K562 (cell line): Measurements from ENCODE around the gene RACGAP1. TPM values are rescaled to one million over a fixed set of nuclear protein-coding genes. Genes with fewer than 3 reads are reported as not detected.

Source experiments
- ARID3B ChIP-seq: fragments of 250-450 bp; sonication (Bioruptor Pico); IDR thresholded peaks from 2 replicates; pipeline ENCODE4 v1.4.0; 2020; ENCODE audit warnings: borderline replicate concordance
- DPF2 ChIP-seq: fragments of 450-650 bp; IDR thresholded peaks from 2 replicates; pipeline ENCODE4 v1.6.1; 2016
- E2F8 ChIP-seq: fragments of 450-650 bp; IDR thresholded peaks from 2 replicates; pipeline ENCODE4 v1.7.1; 2018; ENCODE audit warnings: mild to moderate bottlenecking, low read depth; ENCODE audit not compliant: partially characterized antibody
- ESRRA ChIP-seq: fragments of 450-650 bp; IDR thresholded peaks from 2 replicates; pipeline ENCODE4 v1.6.1; 2014; ENCODE audit warnings: low read depth, mild to moderate bottlenecking, moderate library complexity, borderline replicate concordance
- NFATC3 ChIP-seq: fragments of 450-650 bp; IDR thresholded peaks from 2 replicates; pipeline ENCODE4 v1.6.1; 2017; ENCODE audit warnings: mild to moderate bottlenecking
- PHTF2 ChIP-seq: fragments of 250-450 bp; sonication (Bioruptor Pico); IDR thresholded peaks from 2 replicates; pipeline ENCODE4 v1.5.0; 2021; ENCODE audit warnings: mild to moderate bottlenecking
- POU5F1 ChIP-seq: fragments of 150-350 bp; IDR thresholded peaks from 2 replicates; pipeline ENCODE4 v1.6.1; 2014; ENCODE audit warnings: borderline replicate concordance, low read length, low read depth, mild to moderate bottlenecking; ENCODE audit not compliant: partially characterized antibody
- RBM15 ChIP-seq: fragments of 200-400 bp; formaldehyde crosslinking; IDR thresholded peaks from 2 replicates; pipeline ENCODE4 v1.6.1; 2018; ENCODE audit warnings: mild to moderate bottlenecking, low read length, moderate library complexity; ENCODE audit not compliant: insufficient read depth
- SNIP1 ChIP-seq: fragments of 450-650 bp; IDR thresholded peaks from 2 replicates; pipeline ENCODE4 v1.7.1; 2017; ENCODE audit warnings: low read depth, mild to moderate bottlenecking
- TCF7 ChIP-seq: sonication (generic); IDR thresholded peaks from 2 replicates; pipeline ENCODE4 v1.6.1; 2016; ENCODE audit warnings: antibody characterized with exemption, borderline replicate concordance
- ZBTB40 ChIP-seq, 2 experiments: fragments of 450-650 bp in 1 of 2; sonication (generic) in 1 of 2; formaldehyde crosslinking in 1 of 2; IDR thresholded peaks; 2 replicates each; pipeline versions ENCODE4 v1.7.1 to v1.9.0; 2016 to 2022; ENCODE audit warnings: inconsistent platforms in 1 of 2, mild to moderate bottlenecking in 1 of 2, missing genetic modification reagents in 1 of 2
- ZNF274 ChIP-seq: IDR thresholded peaks from 2 replicates; pipeline ENCODE4 v1.6.1; 2011; ENCODE audit warnings: low read depth, mild to moderate bottlenecking, low read length, moderate library complexity, borderline replicate concordance
- ZNF507 ChIP-seq: conservative IDR thresholded peaks from 2 replicates; pipeline ENCODE4 v1.6.1; 2017; ENCODE audit warnings: missing genetic modification characterization, missing compliant biosample characterization
- polyA plus RNA-seq, 8 experiments: library from polyadenylated mRNA; depleted of rRNA in 4 of 8; stranded (reverse) in 5 of 8; unstranded in 3 of 8; fragments of >200 nt; fragmentation: Nextera tagmentation in 2 of 8; fragmentation: Illumina TruSeq in 1 of 8; extraction: Ambion mirVana in 2 of 8; extraction: Trizol in 1 of 8; gene quantifications; 2 replicates each; pipeline versions ENCODE4 v1.2.1 to v1.2.3, GENCODE V29; 2011 to 2014; ENCODE audit warnings: inconsistent platforms in 1 of 8, missing spikeins in 1 of 8
- total RNA-seq, 7 experiments: library from RNA; depleted of rRNA in 6 of 7; stranded (reverse); fragments of >200 nt in 6 of 7; fragmentation: Illumina TruSeq in 2 of 7; extraction: Trizol in 2 of 7; gene quantifications; 2 replicates each; pipeline versions ENCODE4 v1.2.1 to v1.2.3, GENCODE V29; 2011 to 2021; ENCODE audit warnings: low replicate concordance in 1 of 7

The RACGAP1 gene
- total and polyA plus RNA-seq, 9 of the 15 experiments (the other 6 are each of a cell fraction or from before 2014, with no cell fraction given): 56.4 to 92.9 (median 71.8) TPM

DNA sequence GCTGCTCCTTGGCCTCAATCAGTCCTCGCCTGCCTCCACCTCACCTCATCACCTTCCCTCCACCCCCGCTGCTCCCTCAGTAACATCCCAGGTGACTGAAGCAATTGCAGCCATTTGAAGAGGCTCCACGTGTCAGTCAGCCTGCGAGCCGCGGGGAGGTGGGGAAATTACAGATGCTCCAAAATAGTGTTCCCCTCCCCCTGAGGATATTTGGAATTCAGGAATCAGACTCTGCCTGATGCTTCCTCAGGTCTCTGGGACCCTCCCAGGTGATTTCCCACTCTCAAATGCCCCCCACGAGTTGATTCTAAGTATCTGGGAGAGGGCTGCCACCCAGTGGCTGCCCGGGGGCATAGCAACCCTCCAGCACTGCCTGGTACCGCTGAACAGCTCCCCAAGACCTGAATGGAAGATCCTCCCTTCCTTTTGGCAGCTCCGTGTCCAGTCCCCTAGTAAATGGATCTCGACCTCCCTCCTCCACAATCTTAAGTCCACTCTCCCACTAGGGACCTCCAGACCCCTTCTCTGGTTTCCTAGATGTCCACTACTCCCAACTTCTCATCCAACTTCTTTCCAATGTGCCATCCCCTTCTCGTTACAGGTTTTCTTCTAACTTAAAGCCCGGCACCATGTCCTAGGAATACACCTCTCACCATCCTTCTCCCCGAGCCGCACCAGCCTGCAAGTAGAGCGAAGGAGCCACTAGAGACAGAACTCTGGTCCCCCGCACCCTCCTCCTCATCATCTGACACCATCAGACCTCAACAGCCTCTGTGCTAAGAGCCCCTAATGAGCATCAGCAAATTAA is 30.7 kb upstream of the RACGAP1 start (continued):
- TF ChIP-seq ZBTB40 (IDR thresholded peaks at IDR 0.05) (no peak), ZBTB40 (CRISPR knock-in tag; IDR thresholded peaks at IDR 0.05) (no peak), TCF7 (no peak), ZNF274 (no peak), PHTF2 (CRISPR knock-in tag) (no peak), E2F8 (no peak), ARID3B (CRISPR knock-in tag) (no peak), ZNF507 (tag) (no peak), NFATC3 (no peak), RBM15 (no peak), SNIP1 (no peak), POU5F1 (peak; percentile 2), ESRRA (no peak), DPF2 (no peak)
